Cardiac muscle cell (in vitro differentiated cells and primary cell): ENCODE measurements around the gene MAN1B1. TPM values are rescaled to one million over a fixed set of nuclear protein-coding genes. Genes with fewer than 3 reads are reported as not detected.

Experiments used
- DNase-seq, 2 donors: peaks; one replicate each; pipeline versions ENCODE4 v3.0.0 to v3.0.0-alpha.2; 2010 to 2017; ENCODE audit warnings: low read depth in 1 of 2, low spot score in 1 of 2
- H3K27ac ChIP-seq: fragments of 200-600 bp; sonication (generic); 2 replicates; pipeline ENCODE4 v1.5.1; 2016
- H3K27me3 ChIP-seq: fragments of 200-600 bp; sonication (generic); 2 replicates; pipeline ENCODE4 v1.6.0; 2016; ENCODE audit warnings: control low read depth
- H3K36me3 ChIP-seq: fragments of 200-600 bp; sonication (generic); 2 replicates; pipeline ENCODE4 v1.5.1; 2016; ENCODE audit warnings: control low read depth
- H3K4me1 ChIP-seq: fragments of 200-600 bp; sonication (generic); 2 replicates; pipeline ENCODE4 v1.8.1; 2017; ENCODE audit warnings: low read depth, mild to moderate bottlenecking, mixed run types
- H3K4me3 ChIP-seq: fragments of 200-600 bp; sonication (generic); 2 replicates; pipeline ENCODE4 v1.5.1; 2016; ENCODE audit warnings: mild to moderate bottlenecking
- H3K9me3 ChIP-seq: fragments of 200-600 bp; sonication (generic); 2 replicates; pipeline ENCODE4 v1.5.1; 2017; ENCODE audit warnings: low read depth, mild to moderate bottlenecking, control low read depth
- polyA plus RNA-seq: library from polyadenylated mRNA; unstranded; fragments of >200 nt; fragmentation: Nextera tagmentation; extraction: Ambion mirVana; gene quantifications from 2 replicates; pipeline ENCODE4 v1.2.1, GENCODE V29; 2016
- total RNA-seq: library from RNA; depleted of rRNA; stranded (reverse); fragments of >200 nt; gene quantifications from 2 replicates; pipeline ENCODE4 v1.2.3, GENCODE V29; 2016
- TF ChIP-seq, protein P1 (sequence below): IDR thresholded peaks from 2 replicates; pipeline ENCODE4 v1.5.1; 2012; ENCODE audit warnings: low read depth, mild to moderate bottlenecking, low read length

MAN1B1 gene
- total and polyA plus RNA-seq, 2 experiments from 2014 or later = 67.6 to 73.3 TPM

DNA sequence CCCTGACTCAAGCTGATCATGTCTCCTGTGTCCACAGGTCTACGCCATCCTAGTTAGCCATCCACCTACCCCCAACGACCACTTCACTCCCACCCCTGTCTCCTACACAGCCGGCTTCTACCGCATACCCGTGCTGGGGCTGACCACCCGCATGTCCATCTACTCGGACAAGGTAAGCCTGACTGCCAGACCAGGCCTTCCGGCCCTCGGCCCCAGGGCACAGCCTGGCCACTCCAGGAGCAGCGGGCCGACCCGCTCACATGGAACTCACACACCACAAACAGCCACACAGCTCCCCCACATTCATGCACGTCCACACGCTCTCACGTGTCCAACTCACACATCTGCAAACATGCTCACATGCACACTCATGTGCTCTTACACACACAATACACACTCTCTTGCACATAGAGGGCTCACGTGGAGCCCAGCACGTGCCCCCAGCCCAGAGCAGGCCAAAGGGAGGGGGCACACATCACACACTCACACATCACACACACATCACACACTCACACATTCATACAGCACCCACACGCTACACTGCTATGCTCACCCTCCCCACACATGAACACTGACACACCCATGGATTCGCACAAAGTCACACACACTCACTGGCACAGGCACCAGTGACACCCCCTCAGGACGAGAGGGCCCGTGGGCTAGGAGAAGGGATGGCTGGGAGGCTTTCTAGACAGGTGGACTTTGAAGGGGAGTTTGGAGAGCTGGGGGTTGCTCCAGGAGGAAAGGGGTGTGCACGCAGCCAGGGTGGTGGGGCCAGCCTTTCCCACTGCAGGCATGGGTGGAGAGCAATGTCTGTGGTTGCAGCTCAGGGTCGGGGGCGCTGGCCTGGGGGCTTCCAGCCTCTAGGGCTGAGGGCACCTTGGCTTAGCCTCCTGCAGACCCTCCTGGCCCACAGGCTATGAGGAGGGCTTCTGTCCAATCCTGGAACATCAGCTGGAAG lies 55.5 kb downstream of the MAN1B1 start:
- H3K4me1 ChIP-seq = no peaks in the 10 kb centered on the region
- no peak overlapping the region for H3K4me3 ChIP-seq
- DNase-seq = no peak
- H3K27ac ChIP-seq = no peak overlapping the region
- H3K9me3 ChIP-seq = no peaks in the 10 kb centered on the region
- TF ChIP-seq, protein P1, sequence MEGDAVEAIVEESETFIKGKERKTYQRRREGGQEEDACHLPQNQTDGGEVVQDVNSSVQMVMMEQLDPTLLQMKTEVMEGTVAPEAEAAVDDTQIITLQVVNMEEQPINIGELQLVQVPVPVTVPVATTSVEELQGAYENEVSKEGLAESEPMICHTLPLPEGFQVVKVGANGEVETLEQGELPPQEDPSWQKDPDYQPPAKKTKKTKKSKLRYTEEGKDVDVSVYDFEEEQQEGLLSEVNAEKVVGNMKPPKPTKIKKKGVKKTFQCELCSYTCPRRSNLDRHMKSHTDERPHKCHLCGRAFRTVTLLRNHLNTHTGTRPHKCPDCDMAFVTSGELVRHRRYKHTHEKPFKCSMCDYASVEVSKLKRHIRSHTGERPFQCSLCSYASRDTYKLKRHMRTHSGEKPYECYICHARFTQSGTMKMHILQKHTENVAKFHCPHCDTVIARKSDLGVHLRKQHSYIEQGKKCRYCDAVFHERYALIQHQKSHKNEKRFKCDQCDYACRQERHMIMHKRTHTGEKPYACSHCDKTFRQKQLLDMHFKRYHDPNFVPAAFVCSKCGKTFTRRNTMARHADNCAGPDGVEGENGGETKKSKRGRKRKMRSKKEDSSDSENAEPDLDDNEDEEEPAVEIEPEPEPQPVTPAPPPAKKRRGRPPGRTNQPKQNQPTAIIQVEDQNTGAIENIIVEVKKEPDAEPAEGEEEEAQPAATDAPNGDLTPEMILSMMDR = no peak
- H3K27me3 ChIP-seq = peaks cover 87% of the 10 kb centered on the region
- no peaks in the 10 kb centered on the region for H3K36me3 ChIP-seq

DNA sequence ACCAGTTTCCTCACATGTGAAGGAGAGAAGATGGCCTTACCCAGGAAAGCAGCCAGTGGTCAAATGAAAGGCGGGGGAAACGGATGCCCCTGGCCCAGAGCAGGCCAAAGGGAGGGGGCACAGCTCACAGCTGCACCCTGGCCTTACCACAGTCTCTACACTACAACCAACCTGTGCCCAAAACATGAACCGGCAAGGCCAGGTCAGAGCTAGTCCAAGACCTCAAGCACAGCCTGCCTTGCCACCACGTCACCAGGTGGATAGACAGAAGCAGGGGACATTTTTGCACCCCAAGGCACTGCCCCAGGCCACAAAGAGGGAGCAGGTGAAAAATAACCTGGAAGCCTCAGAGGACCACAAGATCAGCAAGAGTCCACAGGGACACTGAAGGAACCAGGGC lies 56.7 kb downstream of the MAN1B1 start:
- no peak overlapping the region for H3K27ac ChIP-seq
- no peaks in the 10 kb centered on the region for H3K9me3 ChIP-seq
- H3K36me3 ChIP-seq = no peaks in the 10 kb centered on the region
- H3K4me3 ChIP-seq = no peak overlapping the region
- no peak for DNase-seq
- no peaks in the 10 kb centered on the region for H3K4me1 ChIP-seq
- TF ChIP-seq, protein P1 = no peak
- H3K27me3 ChIP-seq = peaks cover 87% of the 10 kb centered on the region

DNA sequence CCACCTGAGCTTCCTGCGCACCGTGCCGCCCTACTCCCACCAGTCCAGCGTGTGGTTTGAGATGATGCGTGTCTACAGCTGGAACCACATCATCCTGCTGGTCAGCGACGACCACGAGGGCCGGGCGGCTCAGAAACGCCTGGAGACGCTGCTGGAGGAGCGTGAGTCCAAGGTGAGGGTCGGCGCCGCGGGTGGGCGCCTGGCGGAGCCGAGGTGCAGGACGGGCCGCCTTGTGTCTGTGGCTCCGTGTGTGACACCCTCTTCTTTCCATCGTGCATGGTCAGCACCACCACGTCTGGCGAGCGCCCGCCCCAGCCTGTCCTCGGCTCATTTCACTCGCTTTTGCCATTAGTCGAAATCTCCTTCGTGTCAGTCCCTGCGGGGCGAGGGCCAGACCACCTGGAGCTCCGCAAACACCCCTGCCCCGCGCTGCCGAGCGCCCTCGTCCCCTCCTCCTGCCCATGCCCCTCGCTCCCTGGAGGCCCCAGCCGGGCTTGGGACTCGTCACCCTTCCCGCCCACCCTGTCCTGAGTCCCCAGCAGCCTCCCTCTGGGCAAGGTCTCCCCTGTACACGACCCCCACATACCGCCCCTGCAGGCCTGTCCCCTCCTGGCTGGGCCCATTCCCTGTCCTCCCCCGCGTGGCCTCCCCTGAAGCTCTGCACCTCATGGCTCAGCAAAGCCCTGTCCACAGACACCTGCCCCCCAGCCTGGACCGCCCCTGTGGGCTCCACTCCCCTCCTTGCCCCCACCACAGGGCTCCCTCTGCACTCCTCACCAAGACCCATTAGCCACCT lies 59.1 kb downstream of the MAN1B1 start:
- no peaks in the 10 kb centered on the region for H3K9me3 ChIP-seq
- TF ChIP-seq, protein P1 = no peak
- H3K36me3 ChIP-seq = no peaks in the 10 kb centered on the region
- H3K27me3 ChIP-seq = peaks cover 78% of the 10 kb centered on the region
- no peak overlapping the region for H3K4me3 ChIP-seq
- no peak overlapping the region for H3K27ac ChIP-seq
- H3K4me1 ChIP-seq = no peaks in the 10 kb centered on the region
- DNase-seq = no peak

DNA sequence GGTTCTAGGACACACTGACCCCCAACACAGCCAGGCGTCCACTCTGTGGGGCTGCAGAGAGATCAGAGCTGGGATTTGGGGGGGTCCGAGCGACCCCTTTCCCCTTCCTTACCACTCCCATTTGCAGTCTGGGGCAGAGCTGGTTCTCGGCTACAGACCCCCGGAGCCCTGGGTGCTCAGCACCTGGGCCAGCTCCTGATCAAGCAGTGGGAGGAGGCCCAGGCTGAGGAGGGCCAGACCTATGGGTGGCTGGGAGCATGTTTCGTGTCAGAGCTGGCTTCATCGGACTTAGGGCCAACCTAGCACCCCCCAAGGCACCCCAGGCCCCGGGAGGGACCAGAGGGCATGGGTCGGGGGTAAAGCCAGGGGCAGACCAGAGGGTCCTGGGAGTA lies 59.7 kb downstream of the MAN1B1 start:
- H3K27me3 ChIP-seq = peaks cover 72% of the 10 kb centered on the region
- H3K36me3 ChIP-seq = no peaks in the 10 kb centered on the region
- H3K4me3 ChIP-seq = no peak overlapping the region
- no peaks in the 10 kb centered on the region for H3K9me3 ChIP-seq
- H3K27ac ChIP-seq = no peak overlapping the region
- DNase-seq = peak in 1 of 2 donors; percentile 60
- no peaks in the 10 kb centered on the region for H3K4me1 ChIP-seq
- TF ChIP-seq, protein P1 = no peak

DNA sequence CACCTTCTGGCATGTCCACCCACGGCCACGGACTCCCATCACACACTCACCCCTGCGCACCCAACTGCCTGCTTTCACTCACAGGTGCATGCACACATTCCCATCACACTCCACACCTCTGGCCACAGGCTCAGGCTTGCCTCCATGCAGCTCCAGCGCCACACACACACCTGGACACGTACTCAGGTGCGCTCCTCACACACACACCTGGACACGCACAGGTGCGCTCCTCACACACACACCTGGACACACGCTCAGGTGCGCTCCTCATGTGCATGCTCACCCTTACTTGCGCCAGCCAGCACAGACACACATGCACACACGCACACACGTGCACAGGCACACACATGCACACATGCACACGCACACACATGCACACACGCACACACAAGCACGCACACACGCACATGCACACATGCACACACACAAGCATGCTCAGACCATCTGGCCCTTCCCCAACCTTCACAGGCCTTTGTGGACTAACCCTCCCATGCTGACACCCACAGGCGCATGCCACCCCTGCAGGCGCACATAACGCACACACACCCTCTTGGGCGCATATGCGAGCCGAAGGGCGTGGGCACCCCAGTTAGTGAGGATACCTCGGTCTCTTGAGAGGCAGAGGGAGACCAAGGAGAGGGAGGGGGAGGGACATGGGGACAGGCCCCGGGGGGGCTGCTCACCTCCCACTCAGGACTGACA lies 60.5 kb downstream of the MAN1B1 start:
- TF ChIP-seq, protein P1 = no peak
- H3K27ac ChIP-seq = no peak overlapping the region
- no peak for DNase-seq
- H3K4me1 ChIP-seq = no peaks in the 10 kb centered on the region
- no peak overlapping the region for H3K4me3 ChIP-seq
- H3K27me3 ChIP-seq = peaks cover 68% of the 10 kb centered on the region
- no peaks in the 10 kb centered on the region for H3K9me3 ChIP-seq
- no peaks in the 10 kb centered on the region for H3K36me3 ChIP-seq
